H1 (cell line): ENCODE results near the gene PLPP2. TPM values are rescaled to one million over a fixed set of nuclear protein-coding genes. Genes with fewer than 3 reads are reported as not detected.

Source experiments
- ASH2L ChIP-seq: fragments of 200-600, 300-600 bp; sonication (generic); IDR thresholded peaks from one replicate; pipeline ENCODE4 v1.7.1; 2017; ENCODE audit warnings: low read length
- CHD1 ChIP-seq: IDR thresholded peaks from 2 replicates; pipeline ENCODE4 v1.6.1; 2012; ENCODE audit warnings: low read depth, low read length, improper control_type of control experiment
- CHD2 ChIP-seq: IDR thresholded peaks from 2 replicates; pipeline ENCODE4 v1.6.1; 2012; ENCODE audit warnings: low read length, improper control_type of control experiment
- CTBP2 ChIP-seq: IDR thresholded peaks from 2 replicates; pipeline ENCODE4 v1.7.0; 2011; ENCODE audit warnings: borderline replicate concordance, mild to moderate bottlenecking, moderate library complexity, mixed read lengths, low read length; ENCODE audit not compliant: insufficient read depth, insufficient read length
- E2F6 ChIP-seq: IDR thresholded peaks from 2 replicates; pipeline ENCODE4 v1.6.1; 2012; ENCODE audit warnings: inconsistent platforms
- EP300 ChIP-seq, 2 experiments: IDR thresholded peaks; 1 replicate in 1 of 2; 2 replicates in 1 of 2; pipeline ENCODE4 v1.6.1; 2011 to 2012; ENCODE audit warnings: low read depth in 2 of 2, low read length in 2 of 2, mild to moderate bottlenecking in 2 of 2, borderline replicate concordance in 1 of 2, inconsistent platforms in 1 of 2, moderate library complexity in 1 of 2
- HDAC2 ChIP-seq, 2 experiments: fragments of 300-600 bp in 1 of 2; sonication (generic) in 1 of 2; IDR thresholded peaks; 2 replicates each; pipeline ENCODE4 v1.6.1; 2011 to 2012; ENCODE audit warnings: low read depth in 2 of 2, low read length in 2 of 2, mild to moderate bottlenecking in 2 of 2, moderate library complexity in 2 of 2, borderline replicate concordance in 1 of 2, inconsistent platforms in 1 of 2
- HDAC6 ChIP-seq: IDR thresholded peaks from one replicate; pipeline ENCODE4 v1.7.1; 2012; ENCODE audit warnings: low read depth, mild to moderate bottlenecking, inconsistent platforms, low read length, moderate library complexity
- JUN ChIP-seq: IDR thresholded peaks from 2 replicates; pipeline ENCODE4 v1.6.1; 2011; ENCODE audit warnings: low read depth, mild to moderate bottlenecking, improper control_type of control experiment, low read length
- POLR2AphosphoS5 ChIP-seq: IDR thresholded peaks from 2 replicates; pipeline ENCODE4 v1.6.1; 2011; ENCODE audit warnings: low read depth, low read length
- RBBP5 ChIP-seq: IDR thresholded peaks from 2 replicates; pipeline ENCODE4 v1.7.1; 2012; ENCODE audit warnings: low read depth, mild to moderate bottlenecking, inconsistent platforms, low read length, moderate library complexity, borderline replicate concordance
- TAF1 ChIP-seq: IDR thresholded peaks from 2 replicates; pipeline ENCODE4 v1.6.1; 2011; ENCODE audit warnings: mild to moderate bottlenecking, low read depth, low read length
- TAF7 ChIP-seq: optimal IDR thresholded peaks from 2 replicates; pipeline ENCODE3; 2011; ENCODE audit warnings: low read depth, mild to moderate bottlenecking, inconsistent platforms, low read length, moderate library complexity, borderline replicate concordance
- TEAD4 ChIP-seq: IDR thresholded peaks from 2 replicates; pipeline ENCODE4 v1.6.1; 2012; ENCODE audit warnings: low read depth, low read length, inconsistent platforms, mixed read lengths
- USF2 ChIP-seq: IDR thresholded peaks from 2 replicates; pipeline ENCODE4 v1.6.1; 2011; ENCODE audit warnings: low read length, improper control_type of control experiment
- YY1 ChIP-seq: IDR thresholded peaks from 2 replicates; pipeline ENCODE4 v1.6.1; 2011; ENCODE audit warnings: low read depth, mild to moderate bottlenecking, low read length
- polyA plus RNA-seq, 7 experiments: library from polyadenylated mRNA; depleted of rRNA in 3 of 7; stranded (reverse) in 5 of 7; unstranded in 2 of 7; fragments of >200 nt in 5 of 7; fragments of 200-250 nt in 2 of 7; gene quantifications; 1 replicate in 5 of 7; 2 replicates in 1 of 7; 4 replicates in 1 of 7; pipeline versions ENCODE4 v1.2.1 to v1.2.3, GENCODE V29; 2011 to 2013; ENCODE audit warnings: missing spikeins in 2 of 7, mixed read lengths in 2 of 7
- total RNA-seq: library from RNA; stranded (reverse); fragmentation: NEBNext Ultra II Directional; extraction: Animal tissue kit (Norgen Biotek cat#: 25700); gene quantifications from 2 replicates; pipeline ENCODE4 v1.2.1, GENCODE V29; 2021
- TF ChIP-seq, protein P1 (sequence below): IDR thresholded peaks from 2 replicates; pipeline ENCODE4 v1.6.1; 2012; ENCODE audit warnings: inconsistent platforms
- TF ChIP-seq, protein P2 (sequence below): IDR thresholded peaks from 2 replicates; pipeline ENCODE4 v1.6.1; 2012; ENCODE audit warnings: low read length, inconsistent platforms

Gene PLPP2
- total and polyA plus RNA-seq, 2 of the 8 experiments (the other 6 are each of a cell fraction or from before 2014, with no cell fraction given) = 101 to 195 TPM

DNA sequence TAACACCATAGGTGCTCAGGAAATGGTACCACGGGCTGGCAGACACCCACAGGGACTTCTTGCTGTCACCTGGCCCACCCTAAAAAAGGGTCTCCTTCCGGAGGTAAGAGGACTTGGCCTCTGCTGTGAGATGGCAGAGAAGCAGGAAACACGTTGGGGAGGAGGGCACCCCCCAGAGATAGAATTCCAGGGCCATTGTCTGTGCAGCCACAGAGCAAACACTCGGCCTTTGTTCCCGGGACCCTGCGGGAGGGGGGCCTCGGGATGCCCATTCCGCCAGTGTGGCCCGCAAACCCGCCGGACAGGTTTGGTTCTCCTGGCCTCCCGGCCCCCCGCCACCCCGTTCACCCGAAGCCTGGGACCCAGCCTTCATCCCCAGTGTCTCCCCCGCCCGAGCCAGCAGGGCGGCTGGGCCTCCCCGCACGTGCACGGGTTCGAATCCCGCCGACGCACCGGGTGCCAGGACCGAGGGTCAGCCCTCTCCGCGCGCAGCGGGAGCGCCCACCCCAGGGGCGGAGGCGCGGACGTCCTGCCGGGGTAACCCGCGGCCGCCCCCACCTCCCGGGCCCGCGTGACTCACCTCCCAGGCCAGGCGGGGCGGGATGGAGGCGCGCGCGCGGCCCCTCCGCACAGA lies 714 bp downstream of the PLPP2 start (continued):
- TF ChIP-seq USF2 = no peak
- TF ChIP-seq POLR2AphosphoS5 = peak; percentile 21
- TF ChIP-seq ASH2L = peak; percentile 95
- TF ChIP-seq TAF7 = peak; percentile 65
- TF ChIP-seq YY1 = peak; percentile 54
- peak; percentile 76 for TF ChIP-seq CTBP2
- no peak for TF ChIP-seq HDAC6
- TF ChIP-seq E2F6 = peak; percentile 6; the same call in 1 of the 2 replicates
- TF ChIP-seq TAF1 = peak; percentile 75
- 0 out of 2 replicates have a peak, but pooled peaks have one; percentile 31 for TF ChIP-seq CHD2
- TF ChIP-seq, protein P1, sequence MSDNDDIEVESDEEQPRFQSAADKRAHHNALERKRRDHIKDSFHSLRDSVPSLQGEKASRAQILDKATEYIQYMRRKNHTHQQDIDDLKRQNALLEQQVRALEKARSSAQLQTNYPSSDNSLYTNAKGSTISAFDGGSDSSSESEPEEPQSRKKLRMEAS = peak; percentile 70
- TF ChIP-seq JUN = no peak
- TF ChIP-seq CHD1 = no peak
- TF ChIP-seq HDAC2 (IDR thresholded peaks at IDR 0.05; ENCODE audit: borderline replicate concordance in 1 of 2, low read depth in 2 of 2, low read length in 2 of 2) = peak; percentile 3 to 37; a peak in 1 of 4 replicates
- TF ChIP-seq RBBP5 = peak; percentile 94
- TF ChIP-seq, protein P2, sequence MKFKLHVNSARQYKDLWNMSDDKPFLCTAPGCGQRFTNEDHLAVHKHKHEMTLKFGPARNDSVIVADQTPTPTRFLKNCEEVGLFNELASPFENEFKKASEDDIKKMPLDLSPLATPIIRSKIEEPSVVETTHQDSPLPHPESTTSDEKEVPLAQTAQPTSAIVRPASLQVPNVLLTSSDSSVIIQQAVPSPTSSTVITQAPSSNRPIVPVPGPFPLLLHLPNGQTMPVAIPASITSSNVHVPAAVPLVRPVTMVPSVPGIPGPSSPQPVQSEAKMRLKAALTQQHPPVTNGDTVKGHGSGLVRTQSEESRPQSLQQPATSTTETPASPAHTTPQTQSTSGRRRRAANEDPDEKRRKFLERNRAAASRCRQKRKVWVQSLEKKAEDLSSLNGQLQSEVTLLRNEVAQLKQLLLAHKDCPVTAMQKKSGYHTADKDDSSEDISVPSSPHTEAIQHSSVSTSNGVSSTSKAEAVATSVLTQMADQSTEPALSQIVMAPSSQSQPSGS = no peak
- TF ChIP-seq TEAD4 = peak; percentile 95
- peak in 1 of 2 experiments; percentile 72; a peak in 1 of 3 replicates for TF ChIP-seq EP300 (IDR thresholded peaks at IDR 0.05; ENCODE audit: borderline replicate concordance in 1 of 2, low read depth in 2 of 2, low read length in 2 of 2)
- TF ChIP-seq, all 59 proteins: peak for 19
